Esophagus squamous epithelium (tissue), 5 donors: Measurements from ENCODE around the gene ADA. TPM values are rescaled to one million over a fixed set of nuclear protein-coding genes. Genes with fewer than 3 reads are reported as not detected.
A peak's percentile ranks its signal among the peaks of the same experiment; 100 is the strongest.

ENCODE experiments used
- DNase-seq: peaks from one replicate; lab custom pipeline; 2025; lab: John Stamatoyannopoulos, UW
- H3K27ac ChIP-seq, 4 donors: fragments of 200-600 bp; sonication (generic); one replicate each; pipeline ENCODE4 v1.5.1; 2016 to 2019; ENCODE audit warnings: mild to moderate bottlenecking in 1 of 4
- H3K27me3 ChIP-seq, 4 donors: fragments of 200-600 bp; sonication (generic); 1 replicate in 3 of 4; 2 replicates in 1 of 4; pipeline versions ENCODE4 v1.5.1 to v1.6.0; 2017 to 2021; ENCODE audit warnings: antibody characterized with exemption in 1 of 4
- H3K36me3 ChIP-seq, 3 donors: fragments of 200-600 bp; sonication (generic); one replicate each; pipeline ENCODE4 v1.5.1; 2016 to 2019
- H3K4me1 ChIP-seq, 3 donors: fragments of 200-600 bp; sonication (generic); one replicate each; pipeline ENCODE4 v1.5.1; 2017 to 2019
- H3K4me3 ChIP-seq, 4 donors: fragments of 200-600 bp; sonication (generic); 1 replicate in 3 of 4; 2 replicates in 1 of 4; pipeline ENCODE4 v1.5.1; 2016 to 2019; ENCODE audit warnings: mild to moderate bottlenecking in 2 of 4, moderate library complexity in 1 of 4
- H3K9me3 ChIP-seq, 3 donors: fragments of 200-600 bp; sonication (generic); one replicate each; pipeline ENCODE4 v1.5.1; 2016 to 2019
- CTCF ChIP-seq, 6 experiments: fragments of 450-650 bp in 4 of 6; fragments of 200-600 bp in 2 of 6; sonication (generic) in 2 of 6; IDR thresholded peaks; one replicate each; pipeline ENCODE4 v1.5.1; 2016 to 2019; ENCODE audit warnings: antibody characterized with exemption in 6 of 6, mild to moderate bottlenecking in 4 of 6, moderate library complexity in 4 of 6
- POLR2A ChIP-seq, 4 donors: fragments of 450-650 bp; IDR thresholded peaks; one replicate each; pipeline ENCODE4 v1.6.1; 2017; ENCODE audit warnings: antibody characterized with exemption in 4 of 4, mild to moderate bottlenecking in 4 of 4, moderate library complexity in 3 of 4
- WGBS, 2 donors: methylation state at CpG; one replicate each; pipeline ENCODE4 v1.1.5; 2018; 5-methylcytosine and 5-hydroxymethylcytosine counted together
- intact Hi-C: fragments of 100-400 bp; cut with DNase I; formaldehyde crosslinking; loops from one replicate; pipeline ENCODE4 v1.15.0; 2022
- total RNA-seq, 4 donors: library from RNA; depleted of rRNA; stranded (reverse); fragments of >200 nt; gene quantifications; one replicate each; pipeline ENCODE4 v1.1.0, GENCODE V29; 2016
- donor health status: DM: yes; HTN: yes; CAD: no.

The ADA gene
- total RNA-seq, 4 donors from 2014 or later: 3.8 to 31.7 (median 15.7) TPM

- Histone ChIP-seq H3K27me3 (no peaks in the 10 kb centered on the region), H3K4me1 (peaks cover 4 to 54% (median 29%) of the 10 kb centered on the region in 3 donors), H3K27ac (peak overlapping the region; percentile 60 to 86 (median 78)), H3K36me3 (no peaks in the 10 kb centered on the region), H3K4me3 (no peak overlapping the region), H3K9me3 (no peaks in the 10 kb centered on the region)
- DNase-seq: no peak
- intact Hi-C loops: no loop called here
- TF ChIP-seq POLR2A (IDR thresholded peaks at IDR 0.05): no peak
- no peak for TF ChIP-seq CTCF (IDR thresholded peaks at IDR 0.05)
- 64 to 69% methylated on average over 2 of the region's 2 CpGs for WGBS, 2 donors
These were observed 78.0 kb downstream of the ADA start for GRCh38 chr20:44573501-44573869.

- TF ChIP-seq CTCF (IDR thresholded peaks at IDR 0.05): no peak
- no peak for TF ChIP-seq POLR2A (IDR thresholded peaks at IDR 0.05)
- DNase-seq: no peak
- 11 to 31% methylated on average over 6 of the region's 6 CpGs for WGBS, 2 donors
- Histone ChIP-seq H3K4me3 (peak overlapping the region in 1 of 4 donors; percentile 21), H3K4me1 (peaks cover 4 to 54% (median 29%) of the 10 kb centered on the region in 3 donors), H3K9me3 (no peaks in the 10 kb centered on the region), H3K27ac (peak overlapping the region; percentile 60 to 86 (median 78)), H3K27me3 (no peaks in the 10 kb centered on the region), H3K36me3 (no peaks in the 10 kb centered on the region)
- intact Hi-C loops: no loop called here
These were observed 78.7 kb downstream of the ADA start for GRCh38 chr20:44572551-44573500.

GRCh38 chr20:44571362-44571988 lies 80.0 kb downstream of the ADA start:
- H3K4me3 ChIP-seq: no peak overlapping the region
- TF ChIP-seq CTCF (IDR thresholded peaks at IDR 0.05) (no peak), POLR2A (IDR thresholded peaks at IDR 0.05) (no peak)
- intact Hi-C loops: no loop called here
- H3K9me3 ChIP-seq: no peaks in the 10 kb centered on the region
- H3K27ac ChIP-seq: peak overlapping the region in 3 of 4 donors; percentile 57 to 83 (median 73)
- H3K36me3 ChIP-seq: no peaks in the 10 kb centered on the region
- DNase-seq: no peak
- peaks cover 4 to 56% (median 29%) of the 10 kb centered on the region in 3 donors for H3K4me1 ChIP-seq
- no peaks in the 10 kb centered on the region for H3K27me3 ChIP-seq
- 63 to 68% methylated on average over 6 of the region's 6 CpGs for WGBS, 2 donors

- H3K4me3 ChIP-seq: no peak overlapping the region
- intact Hi-C loops: no loop called here
- no peaks in the 10 kb centered on the region for H3K27me3 ChIP-seq
- H3K36me3 ChIP-seq: no peaks in the 10 kb centered on the region
- no peaks in the 10 kb centered on the region for H3K9me3 ChIP-seq
- no peak overlapping the region for H3K27ac ChIP-seq
- no peak for TF ChIP-seq POLR2A (IDR thresholded peaks at IDR 0.05)
- TF ChIP-seq CTCF (IDR thresholded peaks at IDR 0.05): no peak
- no peak for DNase-seq
- WGBS, 2 donors: 82 to 100% methylated on average over 1 of the region's 1 CpG
- H3K4me1 ChIP-seq: peaks cover 4 to 47% (median 30%) of the 10 kb centered on the region in 3 donors
These were observed 81.1 kb downstream of the ADA start for GRCh38 chr20:44570367-44570766.

Other genes starting within 250 kb of the ADA start
- gene TTPAL, start 175.8 kb downstream of the ADA start, total RNA-seq: 10 to 100 TPM in 3 of 4 donors, 1 to 10 TPM in 1; 7.9 to 13.0 (median 11.6) TPM
- gene SERINC3, start 129.6 kb downstream of the ADA start, total RNA-seq: 10 to 100 TPM; 41.7 to 83.9 (median 59.4) TPM
- gene PKIG, start 69.1 kb downstream of the ADA start, total RNA-seq: 10 to 100 TPM; 11.0 to 80.1 (median 19.4) TPM
- gene CCN5, start 63.7 kb upstream of the ADA start, total RNA-seq: 10 to 100 TPM in 3 of 4 donors, 1 to 10 TPM in 1; 6.7 to 83.9 (median 31.0) TPM
- gene KCNK15, start 94.2 kb upstream of the ADA start, total RNA-seq: 1 to 10 TPM in 1 of 4 donors, under 1 TPM in 2, not detected in 1; 0.13 to 2.5 (median 0.23) TPM
- 1 to 10 TPM in 1 of 4 donors, under 1 TPM in 1, not detected in 2; 0.32 to 1.7 TPM for gene RIMS4, start 158.8 kb upstream of the ADA start, total RNA-seq
- gene YWHAB, start 234.0 kb upstream of the ADA start, total RNA-seq: 100 to 1,000 TPM; 110 to 170 (median 133) TPM